Left forelimb (tissue), 1 donor: ENCODE results near the gene CTIF.
"Not testable (repeated sequence)": the region's sequence is repeated elsewhere in the genome, so short reads cannot be mapped to it uniquely, and the experiment has no call there.

Experiments
- DNase-seq: peaks from one replicate; pipeline ENCODE4 v3.0.0-alpha.2; 2018; ENCODE audit warnings: low spot score

The CTIF gene

DNA sequence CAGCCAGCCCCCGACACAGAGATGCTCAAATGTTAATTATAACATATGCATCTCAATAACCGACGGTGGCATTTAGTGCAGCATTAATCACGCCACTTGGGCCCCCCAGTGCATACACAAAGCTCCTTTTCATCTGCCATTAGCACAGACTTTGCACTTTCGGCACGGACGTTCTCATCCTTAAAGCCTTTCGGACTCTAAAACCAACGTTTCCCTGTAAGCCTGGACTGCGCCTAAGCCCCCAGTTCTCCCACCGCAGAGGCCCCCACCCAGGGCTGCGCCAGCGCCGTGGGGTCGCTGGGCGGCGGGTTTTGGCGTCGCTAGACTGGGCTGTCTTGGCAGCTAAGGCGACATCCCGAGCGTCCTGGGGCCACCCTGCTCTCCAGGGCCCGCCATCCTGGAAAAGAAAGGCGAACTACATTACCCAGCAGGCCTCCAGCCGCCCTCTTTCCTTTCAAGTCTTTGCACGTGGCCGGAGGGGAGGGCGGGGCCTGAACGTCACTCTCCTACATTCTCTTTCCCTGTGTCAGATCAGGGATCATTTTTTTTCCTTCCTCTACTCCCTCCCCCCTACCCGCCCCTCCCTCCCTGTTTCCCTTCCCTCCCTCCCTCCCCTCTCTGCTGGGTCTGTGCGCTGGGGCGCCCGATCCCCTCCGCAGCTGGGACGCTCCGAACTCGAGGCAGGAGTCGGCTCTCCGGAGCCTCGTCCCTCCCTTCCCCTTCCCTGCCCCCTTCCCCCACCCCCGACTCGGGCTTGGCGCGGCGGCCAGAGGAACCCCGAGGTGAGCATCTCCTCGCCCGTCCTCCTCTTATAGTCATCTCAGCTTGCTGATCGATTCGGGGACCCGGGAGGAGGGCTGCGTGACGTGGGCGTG, at the start of gene CTIF:
Gene CTIF (plus strand): TSS at position 501 of the 875 bp plus-strand sequence. CDS start 80,535 bp downstream, outside the sequence.
- peak; percentile 97 for DNase-seq

- DNase-seq = no peak
Measured at GRCh38 chr18:48490641-48491293, 48.1 kb upstream of the CTIF start.

- DNase-seq = no peak
Measured at GRCh38 chr18:48492880-48493279, 46.0 kb upstream of the CTIF start.

DNA sequence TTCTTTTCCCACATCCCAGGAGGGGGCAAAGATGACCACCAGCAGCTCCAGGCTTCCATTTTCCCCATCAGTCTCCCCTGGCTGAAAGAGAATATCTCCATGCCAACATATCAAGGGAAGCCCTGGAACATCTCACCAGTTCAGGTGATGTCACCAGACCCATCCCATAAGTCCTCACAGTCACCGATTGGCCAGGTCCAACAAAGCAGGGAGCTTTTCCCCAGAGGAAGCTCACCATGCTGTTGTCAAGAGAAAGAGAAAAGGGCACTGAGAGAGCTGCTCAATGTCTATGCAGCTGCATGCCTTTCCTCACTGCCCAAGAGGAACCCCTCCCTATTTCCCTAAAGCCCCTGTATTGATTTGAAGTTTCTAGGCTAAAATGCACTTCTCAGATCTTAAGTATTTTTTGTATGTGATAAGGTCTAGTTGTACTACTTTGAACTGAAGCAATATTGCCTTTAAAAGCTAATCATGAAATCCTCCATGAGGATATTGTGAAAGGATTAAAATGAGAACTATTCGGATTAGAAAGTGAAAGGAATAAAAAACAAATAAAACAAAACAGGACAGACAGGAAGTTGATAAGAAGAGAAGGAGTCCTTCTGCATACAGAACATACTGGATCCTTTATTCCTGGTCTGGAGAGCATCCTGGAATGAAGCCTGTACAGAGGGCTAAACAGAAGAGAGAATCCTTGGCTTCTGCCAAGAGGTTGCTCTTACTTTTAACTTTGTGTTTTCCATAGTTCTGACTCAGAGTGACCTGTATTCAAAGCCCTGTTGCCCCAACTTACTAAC, 45.2 kb upstream of the CTIF start:
- no peak for DNase-seq

GRCh38 chr18:48497863-48498262, 41.0 kb upstream of the CTIF start:
- no peak for DNase-seq

- DNase-seq = no peak
Measured at GRCh38 chr18:48500517-48500916, 38.3 kb upstream of the CTIF start.

DNA sequence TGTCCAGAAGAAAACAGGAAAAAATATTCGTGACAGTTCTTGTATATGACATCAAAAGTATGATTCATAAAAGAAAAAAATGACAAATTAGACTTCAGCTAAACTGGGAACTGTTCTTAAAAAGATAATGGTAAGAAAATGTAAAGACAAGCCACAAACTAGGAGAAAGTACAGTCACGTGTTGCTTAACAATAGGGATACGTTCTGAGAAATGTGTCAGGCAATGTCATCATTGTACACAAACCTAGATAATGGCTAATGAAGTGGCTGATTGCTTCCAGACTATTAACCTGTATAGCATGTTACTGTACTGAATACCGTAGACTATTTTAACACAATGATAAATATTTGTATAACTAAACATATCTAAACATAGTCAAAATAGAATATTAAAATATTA, 35.9 kb upstream of the CTIF start:
- no peak for DNase-seq

GRCh38 chr18:48504819-48505218, 34.0 kb upstream of the CTIF start:
- DNase-seq = no peak

GRCh38 chr18:48506983-48507568, 31.8 kb upstream of the CTIF start:
- DNase-seq = not testable (repeated sequence)

DNA sequence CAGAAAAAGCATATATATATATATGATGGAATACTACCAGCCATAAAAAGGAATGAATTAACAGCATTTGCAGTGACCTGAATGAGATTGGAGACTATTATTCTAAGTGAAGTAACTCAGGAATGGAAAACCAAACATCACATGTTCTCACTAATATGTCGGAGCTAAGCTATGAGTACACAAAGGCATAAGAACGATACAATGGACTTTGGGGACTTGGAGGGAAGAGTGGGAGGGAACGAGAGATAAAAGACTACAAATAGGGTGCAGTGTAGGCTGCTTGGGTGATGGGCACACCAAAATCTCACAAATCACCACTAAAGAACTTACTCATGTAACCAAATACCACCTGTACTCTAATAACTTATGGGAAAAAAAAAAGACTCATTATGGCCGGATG, 26.3 kb upstream of the CTIF start:
- DNase-seq = not testable (repeated sequence)

DNA sequence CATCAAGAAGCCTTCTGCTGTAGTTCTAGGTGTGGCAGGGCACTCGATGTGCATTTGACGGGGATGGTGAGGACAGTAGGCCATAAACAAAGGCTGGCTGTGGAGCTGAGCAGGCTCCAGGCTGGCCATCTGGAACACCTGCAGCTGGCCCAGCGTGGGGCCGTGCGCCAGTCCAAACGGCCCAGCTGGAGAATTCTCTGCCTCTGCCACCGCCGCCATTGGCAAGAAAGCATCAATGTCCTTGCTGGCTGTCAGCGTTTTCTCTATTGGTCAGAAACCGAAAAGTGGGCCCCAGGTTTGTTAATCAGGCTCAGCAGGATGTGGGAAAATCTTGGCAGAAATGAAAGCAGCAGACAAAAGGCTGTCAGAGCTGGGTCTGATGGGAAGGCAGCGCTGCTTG, 24.0 kb upstream of the CTIF start:
- DNase-seq = no peak

DNA sequence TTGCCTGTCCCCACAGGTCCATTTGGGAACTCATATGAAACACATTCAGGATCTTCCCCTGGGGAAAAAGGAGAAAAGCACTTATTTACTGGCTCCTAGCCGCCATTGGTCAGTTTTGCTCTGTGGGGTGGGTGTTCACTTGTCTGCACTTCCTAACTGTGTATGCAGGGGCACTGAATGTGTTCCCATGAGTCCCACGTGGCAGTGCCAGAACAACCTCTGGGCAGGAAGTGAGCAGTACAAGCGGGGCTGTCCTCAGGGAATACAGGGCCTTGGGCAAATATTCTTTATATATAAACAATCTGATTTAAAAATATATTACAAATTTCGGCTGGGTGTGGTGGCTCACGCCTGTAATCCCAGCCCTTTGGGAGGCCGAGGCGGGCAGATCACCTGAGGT, 21.8 kb upstream of the CTIF start:
- no peak for DNase-seq

GRCh38 chr18:48519431-48520100, 19.3 kb upstream of the CTIF start:
- no peak for DNase-seq

DNA sequence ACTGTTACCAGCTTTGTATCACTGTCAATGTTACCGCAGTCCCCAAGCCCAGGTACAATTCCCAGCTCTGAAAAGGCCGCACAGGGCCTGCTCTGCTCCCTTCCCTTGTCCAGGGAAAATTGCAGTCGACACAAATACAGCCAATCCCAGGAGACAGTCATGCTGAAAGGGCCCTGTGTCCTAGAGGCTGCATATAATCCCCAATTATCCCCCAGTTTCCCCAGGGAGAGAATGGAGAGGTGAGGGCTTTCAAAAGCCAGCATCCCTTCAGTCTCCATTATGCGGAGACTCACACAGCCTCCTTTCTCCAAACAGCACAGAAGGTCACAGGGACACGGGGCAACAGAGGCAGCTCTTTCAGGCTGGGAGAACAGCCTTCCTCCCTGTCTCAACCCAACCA, 17.1 kb upstream of the CTIF start:
- no peak for DNase-seq

- DNase-seq = no peak
Measured at GRCh38 chr18:48525671-48526070, 13.2 kb upstream of the CTIF start.

DNA sequence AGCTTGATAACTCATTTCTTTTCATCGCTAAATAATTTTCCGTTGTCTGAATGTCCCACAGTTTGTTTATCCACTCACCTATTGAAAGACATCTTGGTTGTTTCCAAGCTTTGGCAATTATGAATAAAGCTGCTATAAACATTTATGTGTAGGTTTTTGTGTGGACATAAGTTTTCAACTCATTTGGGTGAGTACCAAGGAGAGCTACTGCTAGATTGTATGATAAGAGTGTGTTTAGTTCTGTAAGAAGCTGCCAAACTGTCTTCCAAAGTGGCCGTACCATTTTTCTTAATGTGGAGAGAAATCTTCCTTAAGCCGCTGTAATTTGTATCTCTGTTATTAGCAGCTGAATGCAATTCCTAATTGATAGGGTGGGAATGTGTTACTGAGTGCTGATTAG, 11.4 kb upstream of the CTIF start:
- DNase-seq = no peak

DNA sequence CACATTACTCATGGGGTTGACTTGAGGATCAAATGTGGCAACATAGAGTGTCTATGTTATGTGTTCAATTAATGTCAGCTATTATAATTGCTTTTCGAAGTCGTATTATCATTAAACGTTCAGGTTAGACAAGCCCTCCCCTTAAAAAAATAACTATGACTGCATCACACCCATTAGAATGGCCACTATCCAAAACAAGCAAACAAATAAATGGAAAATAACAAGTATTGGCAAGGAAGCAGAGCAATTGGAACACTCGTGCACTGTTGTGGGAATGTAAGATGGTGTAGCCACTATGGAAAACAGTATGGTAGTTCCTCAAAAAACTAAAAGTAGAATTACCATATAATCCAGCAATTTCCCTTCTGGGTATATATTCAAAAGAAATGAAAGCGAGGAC, 10.0 kb upstream of the CTIF start:
- DNase-seq = no peak

DNA sequence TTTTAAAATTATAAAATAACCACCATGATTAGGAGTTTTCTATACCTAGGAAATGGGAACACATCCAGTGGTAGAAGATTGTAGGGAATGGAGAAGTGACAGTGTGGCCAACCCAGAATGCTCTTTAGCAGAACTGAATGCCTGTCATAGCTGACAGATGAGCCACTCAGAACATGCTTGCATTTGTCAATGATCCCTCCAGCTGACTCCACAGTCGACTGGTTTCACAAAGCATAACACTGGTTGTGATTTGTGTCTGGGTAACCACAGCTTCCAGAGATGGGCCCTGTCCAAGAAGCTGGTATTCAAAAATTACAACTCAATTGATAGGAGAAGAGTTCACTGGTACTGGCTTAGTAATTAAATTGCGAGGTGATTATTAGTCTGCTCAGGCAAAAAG, 9.0 kb upstream of the CTIF start:
- DNase-seq = no peak

- no peak for DNase-seq
Measured at GRCh38 chr18:48530399-48531081, 8.3 kb upstream of the CTIF start.

GRCh38 chr18:48531082-48531403, 7.8 kb upstream of the CTIF start:
- no peak for DNase-seq

- DNase-seq = no peak
Measured at GRCh38 chr18:48531908-48532307, 6.9 kb upstream of the CTIF start.
